Endothelial cell of coronary artery (primary cell): ENCODE results near the gene PRKCI. TPM values are rescaled to one million over a fixed set of nuclear protein-coding genes. Genes with fewer than 3 reads are reported as not detected.

Source experiments
- total RNA-seq: library from RNA; depleted of rRNA; stranded (reverse); fragments of >200 nt; gene quantifications from 2 replicates; pipeline ENCODE4 v1.2.3, GENCODE V29; 2014

PRKCI gene
- total RNA-seq = 32.4 and 46.8 TPM in 2 replicates

DNA sequence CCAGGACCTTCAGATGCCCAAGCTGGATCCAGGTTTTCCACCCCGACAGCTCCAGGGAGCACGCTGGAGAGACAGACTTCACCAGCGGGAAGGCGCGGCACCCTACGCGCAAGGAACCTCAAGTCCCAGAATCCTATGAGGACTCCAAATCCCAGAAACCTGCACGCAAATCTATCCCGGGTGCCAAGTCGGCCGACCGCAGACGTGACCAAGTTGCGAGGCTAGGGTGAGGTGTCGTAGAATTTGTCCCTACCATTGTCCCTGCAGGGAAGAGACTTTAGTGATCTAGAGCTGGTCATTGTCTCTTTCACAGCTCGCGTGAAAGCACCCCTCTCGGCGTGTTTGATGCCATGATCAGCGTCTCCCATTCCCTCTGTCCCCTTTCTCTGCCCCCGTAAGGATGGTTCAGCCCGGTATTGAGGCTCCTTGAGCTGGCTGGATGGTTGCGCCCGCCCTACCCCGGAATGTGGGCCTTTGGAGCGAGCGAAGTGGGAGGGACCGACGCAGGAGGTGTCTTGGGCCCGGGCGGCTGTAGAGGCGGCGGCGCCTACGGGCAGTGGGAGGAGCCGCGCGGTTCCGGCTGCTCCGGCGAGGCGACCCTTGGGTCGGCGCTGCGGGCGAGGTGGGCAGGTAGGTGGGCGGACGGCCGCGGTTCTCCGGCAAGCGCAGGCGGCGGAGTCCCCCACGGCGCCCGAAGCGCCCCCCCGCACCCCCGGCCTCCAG lies at the start of gene PRKCI:
Gene PRKCI (plus strand): TSS at position 501 of the 723 bp plus-strand sequence. CDS start 246 bp downstream, outside the sequence.

DNA sequence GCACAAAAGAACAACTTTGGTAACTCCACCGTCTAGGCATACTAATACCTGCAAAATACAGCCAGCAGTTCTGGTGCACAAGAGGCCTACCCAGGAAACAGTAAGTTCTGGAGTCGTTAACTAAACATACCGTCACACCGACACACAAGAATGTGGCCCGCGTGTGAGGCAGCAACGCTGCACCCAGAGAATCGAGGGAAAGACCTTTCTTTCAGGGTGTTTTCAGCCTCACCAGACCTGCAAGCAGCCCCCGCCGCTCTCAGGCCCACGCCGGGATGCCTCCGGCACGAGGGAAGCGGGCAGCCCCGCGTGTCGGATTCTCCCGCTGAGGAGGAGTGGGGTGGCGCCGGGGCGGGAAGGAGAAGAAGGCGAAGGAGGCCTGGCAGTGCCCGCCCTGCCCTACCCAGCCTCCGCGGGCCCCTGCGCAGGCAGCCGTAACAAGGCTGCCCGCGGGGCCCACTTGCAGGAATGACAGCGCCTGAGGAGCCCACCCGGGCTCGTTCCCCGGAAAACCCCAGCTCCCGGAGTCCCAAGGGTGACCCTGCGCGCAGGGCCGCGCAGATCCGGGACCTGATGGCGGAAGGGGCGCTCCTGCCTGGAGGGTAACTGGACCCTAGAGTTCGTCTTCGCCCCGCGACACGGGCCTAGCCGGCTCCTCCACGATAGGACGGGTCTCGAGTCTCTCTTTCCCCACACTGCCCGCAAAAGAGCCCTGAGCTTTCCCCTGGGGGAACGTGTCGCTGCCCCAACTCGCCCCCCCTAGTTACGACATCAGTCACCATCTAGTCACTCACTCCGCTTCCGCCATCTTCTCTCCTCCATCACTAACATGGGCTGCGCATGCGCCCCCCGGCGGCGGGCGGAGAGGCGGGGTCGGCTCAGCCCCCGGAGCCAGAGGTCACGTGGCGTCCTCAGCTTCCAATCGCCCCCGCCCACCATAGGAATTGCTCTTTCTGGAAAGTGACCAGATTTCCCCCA lies 41.0 kb upstream of the PRKCI start, which contains the start of gene PHC3:
Gene PHC3 (minus strand): TSS at position 826 of the 978 bp plus-strand sequence. CDS start 18 bp downstream, at position 808.

Other genes with a start within 250 kb of the PRKCI start
- 0.54 and 2.7 TPM in 2 replicates for gene GPR160, start 184.4 kb upstream of the PRKCI start, total RNA-seq
- gene PHC3, start 40.7 kb upstream of the PRKCI start, total RNA-seq = 10.4 and 17.5 TPM in 2 replicates
- gene SKIL, start 135.3 kb downstream of the PRKCI start, total RNA-seq = 87.8 and 110 TPM in 2 replicates
- 1.3 and 277 TPM in 2 replicates for gene CLDN11, start 196.4 kb downstream of the PRKCI start, total RNA-seq